Adrenal gland (tissue), 5 donors: Measurements from ENCODE around the gene EFTUD2.

Experiments used
- POLR2A ChIP-seq, 2 donors: fragments of 450-650 bp; IDR thresholded peaks; one replicate each; pipeline ENCODE4 v1.6.1; 2017; ENCODE audit warnings: antibody characterized with exemption in 2 of 2, mild to moderate bottlenecking in 2 of 2, moderate library complexity in 1 of 2
- TF ChIP-seq, protein P1 (sequence below), 6 experiments: fragments of 450-650 bp in 4 of 6; fragments of 200-600 bp in 2 of 6; sonication (generic) in 1 of 6; IDR thresholded peaks; 1 replicate in 5 of 6; 2 replicates in 1 of 6; pipeline versions ENCODE4 v1.5.1 to v1.8.0; 2016 to 2021; ENCODE audit warnings: antibody characterized with exemption in 6 of 6, mild to moderate bottlenecking in 2 of 6, moderate library complexity in 1 of 6
- donor health status: DM: no; HTN: no; CAD: no.

DNA sequence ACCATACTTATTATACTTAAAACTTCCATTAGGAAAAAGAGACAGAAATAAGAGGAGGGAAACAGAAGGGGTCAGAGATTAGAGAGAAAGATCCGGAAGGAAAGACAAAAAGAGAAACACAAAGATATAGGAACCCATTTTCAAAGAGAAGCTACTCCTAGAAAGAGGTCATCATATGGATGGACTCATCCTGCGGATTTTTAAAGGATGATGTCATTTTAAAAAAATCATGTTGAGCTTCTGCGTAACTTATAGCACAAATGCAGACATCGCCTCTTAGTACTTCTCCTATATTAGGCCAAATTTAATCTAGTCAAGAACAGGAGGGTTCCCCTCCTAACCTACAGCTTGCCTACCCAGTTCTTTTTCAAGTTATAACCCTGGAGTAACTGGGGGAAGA, 18.1 kb downstream of the EFTUD2 start:
- TF ChIP-seq, protein P1, sequence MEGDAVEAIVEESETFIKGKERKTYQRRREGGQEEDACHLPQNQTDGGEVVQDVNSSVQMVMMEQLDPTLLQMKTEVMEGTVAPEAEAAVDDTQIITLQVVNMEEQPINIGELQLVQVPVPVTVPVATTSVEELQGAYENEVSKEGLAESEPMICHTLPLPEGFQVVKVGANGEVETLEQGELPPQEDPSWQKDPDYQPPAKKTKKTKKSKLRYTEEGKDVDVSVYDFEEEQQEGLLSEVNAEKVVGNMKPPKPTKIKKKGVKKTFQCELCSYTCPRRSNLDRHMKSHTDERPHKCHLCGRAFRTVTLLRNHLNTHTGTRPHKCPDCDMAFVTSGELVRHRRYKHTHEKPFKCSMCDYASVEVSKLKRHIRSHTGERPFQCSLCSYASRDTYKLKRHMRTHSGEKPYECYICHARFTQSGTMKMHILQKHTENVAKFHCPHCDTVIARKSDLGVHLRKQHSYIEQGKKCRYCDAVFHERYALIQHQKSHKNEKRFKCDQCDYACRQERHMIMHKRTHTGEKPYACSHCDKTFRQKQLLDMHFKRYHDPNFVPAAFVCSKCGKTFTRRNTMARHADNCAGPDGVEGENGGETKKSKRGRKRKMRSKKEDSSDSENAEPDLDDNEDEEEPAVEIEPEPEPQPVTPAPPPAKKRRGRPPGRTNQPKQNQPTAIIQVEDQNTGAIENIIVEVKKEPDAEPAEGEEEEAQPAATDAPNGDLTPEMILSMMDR (IDR thresholded peaks at IDR 0.05) = no peak
- TF ChIP-seq POLR2A (IDR thresholded peaks at IDR 0.05) = no peak
